ENCODE data around the gene A4GNT. TPM values are rescaled to one million over a fixed set of nuclear protein-coding genes. Genes with fewer than 3 reads are reported as not detected.
"Not testable (repeated sequence)": the region's sequence is repeated elsewhere in the genome, so short reads cannot be mapped to it uniquely, and the experiment has no call there.

A4GNT gene
- total and polyA plus RNA-seq, 2 experiments from 2014 or later: not detected

DNA sequence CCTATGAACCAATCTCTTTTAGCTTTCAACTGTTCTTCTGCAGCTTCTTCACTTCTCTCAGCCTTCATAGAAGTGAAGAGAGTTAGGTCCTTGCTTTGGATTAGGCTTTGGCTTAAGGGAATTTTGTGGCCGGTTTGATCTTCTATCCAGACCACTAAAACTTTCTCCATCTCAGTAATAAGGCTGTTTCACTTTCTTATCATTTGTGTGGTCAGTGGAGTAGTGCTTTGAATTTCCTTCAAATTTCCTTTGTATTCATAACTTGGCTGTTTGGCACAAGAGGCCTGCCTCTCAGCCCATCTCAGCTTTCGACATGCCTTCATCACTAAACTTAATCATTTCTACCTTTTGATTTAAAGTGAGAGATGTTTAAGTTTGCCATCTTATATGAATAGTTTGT is 38.5 kb downstream of the A4GNT start:
- peak in 1 of 2 donors; percentile 60 for DNase-seq (ENCODE audit: low read depth in 1 of 2, low spot score in 1 of 2)
- no peak for TF ChIP-seq CTCF (IDR thresholded peaks at IDR 0.05; ENCODE audit: low read depth, low read length)
- Histone ChIP-seq H3K27me3 (no peaks in the 10 kb centered on the region), H3K4me1 (ENCODE audit: low read depth) (no peaks in the 10 kb centered on the region), H3K36me3 (peaks cover 20% of the 10 kb centered on the region), H3K27ac (no peak overlapping the region), H3K9me3 (ENCODE audit: low read depth) (no peaks in the 10 kb centered on the region), H3K4me3 (no peak overlapping the region)

DNA sequence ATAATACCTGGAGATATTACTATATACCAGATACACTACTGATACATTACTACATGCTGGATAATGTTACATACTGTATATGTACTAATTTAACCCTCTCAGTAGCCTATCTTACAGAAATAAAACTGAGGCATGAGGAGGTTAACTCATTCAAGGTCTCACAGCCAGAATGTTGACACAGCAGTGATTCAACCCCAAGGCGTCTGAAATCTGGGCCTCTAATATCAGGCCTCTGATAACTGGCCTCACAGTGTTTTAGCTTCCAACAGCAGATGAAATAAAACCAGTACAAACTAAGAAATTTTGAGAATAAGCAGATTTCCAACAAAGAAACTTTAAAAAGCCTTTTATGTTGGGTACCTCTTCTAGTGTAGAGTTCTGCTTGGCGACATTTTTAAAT is 40.2 kb downstream of the A4GNT start:
- Histone ChIP-seq H3K27me3 (no peaks in the 10 kb centered on the region), H3K36me3 (peaks cover 33% of the 10 kb centered on the region), H3K9me3 (ENCODE audit: low read depth) (no peaks in the 10 kb centered on the region), H3K27ac (no peak overlapping the region), H3K4me1 (ENCODE audit: low read depth) (no peaks in the 10 kb centered on the region), H3K4me3 (no peak overlapping the region)
- no peak for TF ChIP-seq CTCF (IDR thresholded peaks at IDR 0.05; ENCODE audit: low read depth, low read length)
- DNase-seq (ENCODE audit: low read depth in 1 of 2, low spot score in 1 of 2): peak in 1 of 2 donors; percentile 74

DNA sequence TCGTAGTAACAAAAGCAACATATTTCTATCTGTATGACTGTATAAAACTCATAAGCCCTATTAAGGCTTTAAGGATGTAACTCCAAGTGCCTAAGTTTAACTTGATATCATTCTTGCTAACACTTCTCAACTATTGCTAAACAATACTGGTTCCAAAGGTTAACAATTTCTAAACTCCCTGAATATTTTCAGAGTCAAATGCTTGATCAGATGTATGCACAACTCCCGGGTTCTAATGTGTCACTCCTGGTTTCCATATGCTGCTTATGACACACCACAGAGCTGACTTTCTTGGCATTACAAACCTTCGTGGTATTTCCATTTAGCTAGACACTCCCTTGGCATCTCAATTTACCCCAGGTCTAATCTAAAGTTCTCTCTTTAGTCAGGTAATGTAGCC is 43.1 kb downstream of the A4GNT start:
- H3K4me1 ChIP-seq (ENCODE audit: low read depth): no peaks in the 10 kb centered on the region
- no peak overlapping the region for H3K4me3 ChIP-seq
- H3K36me3 ChIP-seq: peaks cover 34% of the 10 kb centered on the region
- no peak overlapping the region for H3K27ac ChIP-seq
- DNase-seq (ENCODE audit: low read depth in 1 of 2, low spot score in 1 of 2): peak in 1 of 2 donors; percentile 43
- H3K27me3 ChIP-seq: no peaks in the 10 kb centered on the region
- H3K9me3 ChIP-seq (ENCODE audit: low read depth): no peaks in the 10 kb centered on the region
- TF ChIP-seq CTCF (IDR thresholded peaks at IDR 0.05; ENCODE audit: low read depth, low read length): no peak

GRCh38 chr3:138085745-138086144 is 46.4 kb downstream of the A4GNT start:
- not testable (repeated sequence) for H3K4me3 ChIP-seq; DNase-seq (ENCODE audit: low read depth in 1 of 2, low spot score in 1 of 2); H3K9me3 ChIP-seq (ENCODE audit: low read depth); H3K27me3 ChIP-seq; H3K4me1 ChIP-seq (ENCODE audit: low read depth); H3K27ac ChIP-seq
- peaks cover 47% of the 10 kb centered on the region for H3K36me3 ChIP-seq

- Histone ChIP-seq H3K36me3 (peaks cover 59% of the 10 kb centered on the region), H3K4me3 (no peak overlapping the region), H3K9me3 (ENCODE audit: low read depth) (no peaks in the 10 kb centered on the region), H3K4me1 (ENCODE audit: low read depth) (no peaks in the 10 kb centered on the region), H3K27me3 (no peaks in the 10 kb centered on the region), H3K27ac (no peak overlapping the region)
- DNase-seq (ENCODE audit: low read depth in 1 of 2, low spot score in 1 of 2): no peak
- no peak for TF ChIP-seq CTCF (IDR thresholded peaks at IDR 0.05; ENCODE audit: low read depth, low read length)
Measured at GRCh38 chr3:138084196-138084595, 48.0 kb downstream of the A4GNT start.

DNA sequence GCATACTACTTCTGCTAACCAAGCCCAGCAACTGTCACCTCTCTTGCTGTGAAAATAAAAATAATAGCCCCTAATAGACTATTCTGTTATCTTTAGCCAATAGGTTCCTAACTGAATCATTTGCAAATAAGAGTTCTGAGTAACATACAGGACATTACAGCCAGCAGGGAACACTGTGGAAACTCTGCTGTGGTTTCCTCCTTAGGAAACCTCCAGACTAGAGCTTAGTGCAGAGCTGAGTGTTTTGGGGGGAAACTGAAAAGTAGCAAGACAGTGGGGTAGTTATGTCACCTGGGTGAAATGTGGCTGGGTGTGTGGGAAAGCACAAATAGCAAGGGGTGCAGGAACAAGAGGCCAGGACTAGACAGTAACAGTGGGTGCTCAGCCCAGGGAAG is 49.2 kb downstream of the A4GNT start:
- TF ChIP-seq CTCF (IDR thresholded peaks at IDR 0.05; ENCODE audit: low read depth, low read length): no peak
- Histone ChIP-seq H3K27ac (no peak overlapping the region), H3K4me3 (no peak overlapping the region), H3K9me3 (ENCODE audit: low read depth) (no peaks in the 10 kb centered on the region), H3K27me3 (no peaks in the 10 kb centered on the region), H3K36me3 (peaks cover 52% of the 10 kb centered on the region), H3K4me1 (ENCODE audit: low read depth) (no peaks in the 10 kb centered on the region)
- DNase-seq (ENCODE audit: low read depth in 1 of 2, low spot score in 1 of 2): peak in 1 of 2 donors; percentile 50

Measured in cardiac muscle cell (in vitro differentiated cells and primary cell).